Left ventricle myocardium inferior (tissue), 1 donor: Measurements from ENCODE around the gene USF3. TPM values are rescaled to one million over a fixed set of nuclear protein-coding genes. Genes with fewer than 3 reads are reported as not detected.

ENCODE experiments used
- DNase-seq: peaks from one replicate; pipeline ENCODE4 v3.0.0-alpha.2; 2020
- H3K27ac ChIP-seq: fragments of 200-600 bp; replicated peaks from 2 replicates; pipeline ENCODE4 v1.8.0; 2021
- H3K27me3 ChIP-seq: fragments of 200-600 bp; 2 replicates; pipeline ENCODE4 v1.8.0; 2021; ENCODE audit warnings: low read depth
- H3K36me3 ChIP-seq: fragments of 200-600 bp; 2 replicates; pipeline ENCODE4 v1.8.0; 2021
- H3K4me1 ChIP-seq: fragments of 200-600 bp; 2 replicates; pipeline ENCODE4 v1.8.0; 2021
- H3K4me3 ChIP-seq: fragments of 200-600 bp; 2 replicates; pipeline ENCODE4 v1.8.0; 2021; ENCODE audit warnings: mild to moderate bottlenecking, moderate library complexity
- H3K9me3 ChIP-seq: fragments of 200-600 bp; replicated peaks from 2 replicates; pipeline ENCODE4 v1.8.0; 2021
- intact Hi-C: fragments of 100-400 bp; cut with micrococcal nuclease; formaldehyde crosslinking; loops from one replicate; pipeline ENCODE4 v1.11.0; 2022
- total RNA-seq: library from RNA; stranded (reverse); fragmentation: NEBNext Ultra II Directional; extraction: Animal tissue kit (Norgen Biotek cat#: 25700); gene quantifications from one replicate; pipeline ENCODE4 v1.2.1, GENCODE V29; 2021
- TF ChIP-seq, protein P1 (sequence below): fragments of 200-600 bp; IDR thresholded peaks from 2 replicates; pipeline ENCODE4 v1.8.0; 2021; ENCODE audit warnings: antibody characterized with exemption, mild to moderate bottlenecking, borderline replicate concordance
- donor health status: DM: no; HTN: yes; CAD: no; lungs with severe emphysema.

Gene USF3
- total RNA-seq, 1 donor from 2014 or later: 13.4 TPM

GRCh38 chr3:113600418-113601182 is 95.8 kb downstream of the USF3 start:
- TF ChIP-seq, protein P1, sequence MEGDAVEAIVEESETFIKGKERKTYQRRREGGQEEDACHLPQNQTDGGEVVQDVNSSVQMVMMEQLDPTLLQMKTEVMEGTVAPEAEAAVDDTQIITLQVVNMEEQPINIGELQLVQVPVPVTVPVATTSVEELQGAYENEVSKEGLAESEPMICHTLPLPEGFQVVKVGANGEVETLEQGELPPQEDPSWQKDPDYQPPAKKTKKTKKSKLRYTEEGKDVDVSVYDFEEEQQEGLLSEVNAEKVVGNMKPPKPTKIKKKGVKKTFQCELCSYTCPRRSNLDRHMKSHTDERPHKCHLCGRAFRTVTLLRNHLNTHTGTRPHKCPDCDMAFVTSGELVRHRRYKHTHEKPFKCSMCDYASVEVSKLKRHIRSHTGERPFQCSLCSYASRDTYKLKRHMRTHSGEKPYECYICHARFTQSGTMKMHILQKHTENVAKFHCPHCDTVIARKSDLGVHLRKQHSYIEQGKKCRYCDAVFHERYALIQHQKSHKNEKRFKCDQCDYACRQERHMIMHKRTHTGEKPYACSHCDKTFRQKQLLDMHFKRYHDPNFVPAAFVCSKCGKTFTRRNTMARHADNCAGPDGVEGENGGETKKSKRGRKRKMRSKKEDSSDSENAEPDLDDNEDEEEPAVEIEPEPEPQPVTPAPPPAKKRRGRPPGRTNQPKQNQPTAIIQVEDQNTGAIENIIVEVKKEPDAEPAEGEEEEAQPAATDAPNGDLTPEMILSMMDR: no peak
- H3K9me3 ChIP-seq: no peaks in the 10 kb centered on the region
- peak; percentile 23 for DNase-seq
- H3K27ac ChIP-seq: no peak overlapping the region
- no peaks in the 10 kb centered on the region for H3K4me1 ChIP-seq
- H3K27me3 ChIP-seq: no peaks in the 10 kb centered on the region
- no peak overlapping the region for H3K4me3 ChIP-seq
- no peaks in the 10 kb centered on the region for H3K36me3 ChIP-seq
- intact Hi-C loops: no loop called here

Other genes starting within 250 kb of the USF3 start
- 5.0 TPM for gene SPICE1, start 181.5 kb downstream of the USF3 start, total RNA-seq
- gene SIDT1, start 164.1 kb downstream of the USF3 start, total RNA-seq: 0.69 TPM
- 75.0 TPM for gene NAA50, start 49.6 kb upstream of the USF3 start, total RNA-seq
- gene ATP6V1A, start 50.4 kb upstream of the USF3 start, total RNA-seq: 21.4 TPM
- gene GRAMD1C, start 142.1 kb upstream of the USF3 start, total RNA-seq: 2.0 TPM